Activated CD8-positive, alpha-beta memory T cell treated with anti-CD3 and anti-CD28 coated beads, Interleukin-2, amount 50 U/mL, for 24 hours (primary cell): ENCODE data around the gene HMGXB3.

ENCODE experiments used
- DNase-seq: peaks from one replicate; pipeline ENCODE4 v3.0.0-alpha.2; 2020; ENCODE audit errors: extremely low read depth

Gene HMGXB3

GRCh38 chr5:150053713-150054392, 53.3 kb downstream of the HMGXB3 start:
- no peak for DNase-seq

- no peak for DNase-seq
Observed at GRCh38 chr5:150054569-150054968, 54.0 kb downstream of the HMGXB3 start.

- DNase-seq = no peak
Observed at GRCh38 chr5:150055326-150056074, 55.0 kb downstream of the HMGXB3 start.

GRCh38 chr5:150056075-150056443, 55.5 kb downstream of the HMGXB3 start:
- DNase-seq = no peak

- no peak for DNase-seq
Observed at GRCh38 chr5:150057052-150057451, 56.5 kb downstream of the HMGXB3 start.

- DNase-seq = no peak
Observed at GRCh38 chr5:150057511-150057910, 57.0 kb downstream of the HMGXB3 start.

- no peak for DNase-seq
Observed at GRCh38 chr5:150057996-150058395, 57.5 kb downstream of the HMGXB3 start.

- DNase-seq = no peak
Observed at GRCh38 chr5:150058480-150059126, 58.1 kb downstream of the HMGXB3 start.

GRCh38 chr5:150059623-150060022, 59.1 kb downstream of the HMGXB3 start:
- no peak for DNase-seq

- no peak for DNase-seq
Observed at GRCh38 chr5:150060471-150060870, 59.9 kb downstream of the HMGXB3 start.

GRCh38 chr5:150061538-150061995, 61.0 kb downstream of the HMGXB3 start:
- DNase-seq = no peak

GRCh38 chr5:150062216-150062922, 61.8 kb downstream of the HMGXB3 start:
- DNase-seq = no peak

- DNase-seq = no peak
Observed at GRCh38 chr5:150063638-150064037, 63.1 kb downstream of the HMGXB3 start.

- no peak for DNase-seq
Observed at GRCh38 chr5:150064681-150065220, 64.2 kb downstream of the HMGXB3 start.

- DNase-seq = no peak
Observed at GRCh38 chr5:150065346-150065745, 64.8 kb downstream of the HMGXB3 start.

GRCh38 chr5:150065886-150066285, 65.3 kb downstream of the HMGXB3 start:
- DNase-seq = no peak

GRCh38 chr5:150066436-150066835, 65.9 kb downstream of the HMGXB3 start:
- DNase-seq = no peak

- DNase-seq = no peak
Observed at GRCh38 chr5:150066901-150067396, 66.4 kb downstream of the HMGXB3 start.

GRCh38 chr5:150067405-150067960, 66.9 kb downstream of the HMGXB3 start:
- no peak for DNase-seq

GRCh38 chr5:150068071-150068470, 67.5 kb downstream of the HMGXB3 start:
- no peak for DNase-seq

- DNase-seq = no peak
Observed at GRCh38 chr5:150068472-150068871, 67.9 kb downstream of the HMGXB3 start.
